ES-I3 (cell line): ENCODE measurements around the gene KLK12.

Experiments
- H3K36me3 ChIP-seq: 2 replicates; pipeline ENCODE4 v1.6.1; 2013; ENCODE audit warnings: mild to moderate bottlenecking, low read length, control low read depth, moderate library complexity; ENCODE audit not compliant: insufficient read depth
- H3K4me1 ChIP-seq: 2 replicates; pipeline ENCODE4 v1.6.1; 2013; ENCODE audit warnings: mild to moderate bottlenecking, control low read depth, low read length; ENCODE audit not compliant: insufficient read depth
- H3K9ac ChIP-seq: 2 replicates; pipeline ENCODE4 v1.6.1; 2013; ENCODE audit warnings: low read depth, mild to moderate bottlenecking, low read length, moderate library complexity
- H3K9me3 ChIP-seq: 2 replicates; pipeline ENCODE4 v1.6.1; 2013; ENCODE audit warnings: mild to moderate bottlenecking, low read length, moderate library complexity; ENCODE audit not compliant: control insufficient read depth, insufficient read depth

Gene KLK12, protein sequence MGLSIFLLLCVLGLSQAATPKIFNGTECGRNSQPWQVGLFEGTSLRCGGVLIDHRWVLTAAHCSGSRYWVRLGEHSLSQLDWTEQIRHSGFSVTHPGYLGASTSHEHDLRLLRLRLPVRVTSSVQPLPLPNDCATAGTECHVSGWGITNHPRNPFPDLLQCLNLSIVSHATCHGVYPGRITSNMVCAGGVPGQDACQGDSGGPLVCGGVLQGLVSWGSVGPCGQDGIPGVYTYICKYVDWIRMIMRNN

DNA sequence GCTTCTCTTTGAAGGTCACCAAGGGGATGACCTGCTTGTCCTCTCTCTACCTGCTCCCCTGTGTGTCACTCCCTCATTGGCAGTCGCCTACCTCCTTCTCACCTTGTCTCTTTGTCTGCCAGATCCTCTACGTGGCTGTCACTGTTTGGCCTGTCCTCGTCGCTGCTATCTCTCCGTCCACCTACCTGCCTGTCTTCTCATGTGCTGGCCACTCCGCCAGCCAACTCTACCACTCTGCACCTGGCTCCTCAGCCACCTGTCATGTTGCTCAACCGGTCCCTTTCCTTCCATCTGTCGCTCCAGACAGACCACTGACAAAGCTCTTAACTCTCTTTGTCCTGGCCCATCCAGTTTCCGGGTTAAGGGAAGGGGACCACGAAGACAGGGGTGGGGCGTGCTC, at the start of gene KLK12:
Gene KLK12 (minus strand): TSS at position 299 of the 400 bp plus-strand sequence. CDS start 381 bp downstream, outside the sequence.
- H3K9ac ChIP-seq = no peak within 1 kb of the TSS
- no peaks in the 10 kb centered on the region for H3K36me3 ChIP-seq
- H3K9me3 ChIP-seq = no peaks in the 10 kb centered on the region
- no peaks in the 10 kb centered on the region for H3K4me1 ChIP-seq

DNA sequence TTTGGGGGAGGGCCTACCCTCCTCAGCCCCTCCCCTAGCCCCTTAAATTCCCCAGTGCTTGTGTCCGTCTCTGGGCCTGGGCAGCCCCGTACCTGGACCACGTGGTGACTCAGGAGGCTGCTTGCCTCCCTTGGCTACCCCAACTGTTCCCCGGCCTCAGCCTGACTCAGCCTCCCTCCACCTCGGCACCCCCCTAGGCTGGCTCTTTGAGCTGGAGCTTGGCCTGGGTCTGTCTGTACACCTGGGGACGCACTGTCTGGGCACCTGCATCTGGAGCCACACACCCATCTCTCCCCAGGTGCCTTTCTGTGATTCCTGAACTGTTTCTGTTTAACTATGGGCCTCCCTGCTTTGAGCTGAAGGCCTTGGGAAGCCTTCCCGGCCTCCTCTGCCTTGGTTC, 49.7 kb upstream of the KLK12 start:
- Histone ChIP-seq H3K4me1 (no peaks in the 10 kb centered on the region), H3K9me3 (no peaks in the 10 kb centered on the region), H3K36me3 (no peaks in the 10 kb centered on the region), H3K9ac (no peak overlapping the region)

DNA sequence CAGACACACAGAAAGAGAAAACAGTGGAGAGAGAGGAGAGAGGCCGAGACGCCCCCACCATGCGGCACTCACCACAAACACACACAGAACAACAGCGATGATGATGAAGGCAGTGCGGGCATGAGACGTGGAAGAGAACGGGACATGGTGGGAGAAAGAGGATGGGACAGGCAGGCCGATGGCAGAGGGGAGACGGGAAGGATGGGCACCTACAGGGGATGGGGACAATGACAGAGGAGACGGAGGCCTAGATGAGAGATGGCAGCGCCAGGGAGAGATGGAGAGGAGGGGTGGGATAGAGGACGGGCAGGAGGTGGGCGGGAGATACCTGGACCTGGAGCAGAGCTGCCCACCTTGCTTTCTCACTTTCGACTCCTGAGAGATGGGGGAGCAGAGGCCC, 49.0 kb upstream of the KLK12 start:
- H3K9me3 ChIP-seq = no peaks in the 10 kb centered on the region
- no peaks in the 10 kb centered on the region for H3K4me1 ChIP-seq
- no peak overlapping the region for H3K9ac ChIP-seq
- no peaks in the 10 kb centered on the region for H3K36me3 ChIP-seq

DNA sequence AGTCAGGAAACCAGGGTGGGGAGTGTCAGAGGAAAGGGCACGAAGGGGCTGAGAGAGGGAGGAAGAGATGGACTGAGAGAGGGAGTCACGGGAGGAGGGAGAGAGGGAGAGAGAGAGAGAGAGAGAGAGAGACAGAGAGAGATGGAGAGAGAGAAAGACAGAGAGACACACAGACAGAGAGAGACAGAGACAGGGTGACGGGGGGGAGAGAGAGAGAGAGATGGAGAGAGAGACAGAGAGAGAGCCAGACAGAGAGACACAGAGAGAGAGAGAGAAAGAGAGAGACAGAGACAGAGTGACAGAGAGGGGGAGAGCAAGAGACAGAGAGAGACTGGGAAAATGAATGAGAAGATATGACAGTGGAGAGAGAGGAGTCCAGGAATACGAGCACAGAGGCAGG, 48.4 kb upstream of the KLK12 start:
- Histone ChIP-seq H3K9me3 (no peaks in the 10 kb centered on the region), H3K9ac (no peak overlapping the region), H3K36me3 (no peaks in the 10 kb centered on the region), H3K4me1 (no peaks in the 10 kb centered on the region)

DNA sequence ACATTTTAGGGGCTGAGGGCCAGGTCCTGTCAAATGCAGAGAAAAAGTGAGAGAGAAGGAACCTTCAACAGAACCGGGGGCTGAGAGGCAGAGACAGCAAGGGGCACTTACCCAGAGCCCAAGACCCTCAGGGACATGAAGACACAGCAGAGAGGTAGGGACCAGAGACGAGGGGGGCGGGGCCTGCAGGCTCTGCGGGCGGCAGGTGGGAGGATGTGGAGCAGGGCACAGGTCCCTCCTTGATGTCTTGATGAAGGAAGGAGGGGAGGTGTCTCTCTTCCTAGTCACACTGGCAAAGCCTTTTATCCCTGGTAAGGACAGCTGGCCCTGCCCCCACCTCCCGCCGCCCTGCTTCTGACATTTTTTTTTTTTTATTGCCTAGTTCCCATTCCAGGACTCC, 47.8 kb upstream of the KLK12 start, which contains the start of gene KLK14:
Gene KLK14 (minus strand): TSS at position 277 of the 400 bp plus-strand sequence. CDS start 273 bp downstream, at position 4.
- H3K9ac ChIP-seq = no peak within 1 kb of the TSS

DNA sequence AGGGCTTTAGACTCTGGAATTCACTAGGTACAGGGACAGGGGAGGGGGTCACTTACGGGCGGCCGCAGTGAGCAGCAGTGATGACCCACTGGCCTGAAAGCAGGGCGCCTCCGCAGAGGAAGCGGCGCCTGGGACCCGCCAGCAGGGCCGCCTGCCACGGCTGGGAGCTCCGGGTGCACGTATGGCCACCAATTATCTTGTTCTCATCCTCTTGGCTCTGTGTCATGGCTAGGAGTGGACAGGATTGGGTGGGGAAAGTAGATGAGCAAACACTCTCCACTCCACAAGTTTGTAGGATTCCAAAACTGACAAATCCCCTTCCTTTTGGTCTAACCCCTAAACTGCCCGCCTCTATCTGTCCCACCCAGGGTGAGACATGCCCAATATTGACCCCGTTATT, 46.7 kb upstream of the KLK12 start:
- H3K9ac ChIP-seq = no peak overlapping the region
- no peaks in the 10 kb centered on the region for H3K36me3 ChIP-seq
- no peaks in the 10 kb centered on the region for H3K4me1 ChIP-seq
- no peaks in the 10 kb centered on the region for H3K9me3 ChIP-seq

More for the DNA sequence above, 47.8 kb upstream of the KLK12 start, which contains the start of gene KLK14:
- Histone ChIP-seq H3K4me1 (no peaks in the 10 kb centered on the region), H3K9me3 (no peaks in the 10 kb centered on the region), H3K36me3 (no peaks in the 10 kb centered on the region)

DNA sequence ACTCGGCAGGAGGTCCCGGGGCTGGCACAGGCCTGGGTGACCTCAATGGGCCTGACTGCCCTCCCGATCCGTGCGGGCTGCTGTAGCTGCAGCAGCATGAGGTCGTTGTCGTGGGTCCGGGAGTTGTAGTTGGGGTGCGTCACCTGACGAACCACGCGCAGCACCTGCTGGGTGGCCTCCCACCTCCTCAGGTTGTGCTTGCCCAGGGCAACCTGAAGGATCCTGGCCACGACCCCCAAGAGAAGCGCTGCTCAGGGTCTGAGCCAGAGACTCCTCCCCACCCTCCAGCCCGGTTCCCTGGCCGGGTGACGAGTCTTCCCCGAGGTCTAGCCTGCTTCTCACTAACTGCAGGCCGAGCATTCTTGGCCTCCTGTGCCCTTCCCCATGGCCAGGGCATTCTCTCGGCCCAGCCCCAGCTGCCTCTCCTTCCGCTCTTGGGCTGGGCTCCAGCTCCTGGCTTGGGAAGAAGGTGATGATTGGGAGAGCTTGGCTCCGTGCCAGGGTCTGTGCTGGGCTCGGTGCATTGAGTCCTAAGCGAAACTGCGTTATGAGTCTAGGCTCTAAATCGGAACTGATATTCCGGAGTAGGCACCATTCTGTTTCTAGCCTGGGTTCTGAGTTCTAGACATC, 44.8 kb upstream of the KLK12 start:
- H3K9ac ChIP-seq = no peak overlapping the region
- H3K36me3 ChIP-seq = no peaks in the 10 kb centered on the region
- H3K4me1 ChIP-seq = no peaks in the 10 kb centered on the region
- no peaks in the 10 kb centered on the region for H3K9me3 ChIP-seq

DNA sequence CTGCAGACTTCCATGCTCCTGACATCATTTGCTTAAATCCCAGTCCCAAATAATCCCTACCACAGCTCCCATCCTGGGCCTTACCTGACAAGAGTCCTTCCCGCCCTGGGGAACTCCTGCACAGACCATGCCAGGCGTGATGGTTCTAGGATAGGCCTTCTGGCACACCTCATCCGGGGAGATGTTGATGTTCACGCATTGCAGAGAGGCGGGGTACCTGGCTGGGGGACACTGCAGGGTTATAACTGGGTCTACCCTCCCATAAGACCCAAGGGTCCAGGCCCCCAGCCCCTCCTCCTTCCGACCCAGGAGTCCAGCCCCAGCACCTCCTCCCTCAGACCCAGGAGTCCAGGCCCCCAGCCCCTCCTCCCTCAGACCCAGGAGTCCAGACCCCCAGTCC, 43.9 kb upstream of the KLK12 start:
- H3K36me3 ChIP-seq = no peaks in the 10 kb centered on the region
- no peaks in the 10 kb centered on the region for H3K4me1 ChIP-seq

DNA sequence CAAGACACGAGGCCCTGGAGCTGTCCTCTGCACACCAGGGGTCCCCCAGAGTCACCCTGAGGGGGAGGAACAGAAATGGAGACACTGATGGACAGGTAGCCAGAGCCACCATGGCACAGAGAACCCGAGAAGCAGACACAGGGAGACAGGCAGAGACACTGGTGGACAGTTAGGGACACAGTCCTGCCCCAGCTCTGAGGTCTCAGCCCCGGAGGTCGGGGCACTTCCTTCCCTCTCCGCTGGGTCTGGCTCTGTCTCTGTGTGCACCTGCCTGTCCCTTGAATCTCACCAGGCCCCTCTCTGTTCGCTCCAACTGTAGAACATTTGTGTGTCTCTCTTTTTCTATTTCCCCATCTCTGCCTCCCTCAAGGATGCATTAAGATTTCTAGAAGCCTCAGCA, 43.3 kb upstream of the KLK12 start:
- Histone ChIP-seq H3K4me1 (no peaks in the 10 kb centered on the region), H3K9me3 (no peaks in the 10 kb centered on the region), H3K36me3 (no peaks in the 10 kb centered on the region), H3K9ac (no peak overlapping the region)

More for the DNA sequence above, 43.9 kb upstream of the KLK12 start:
- Histone ChIP-seq H3K9me3 (no peaks in the 10 kb centered on the region), H3K9ac (no peak overlapping the region)

DNA sequence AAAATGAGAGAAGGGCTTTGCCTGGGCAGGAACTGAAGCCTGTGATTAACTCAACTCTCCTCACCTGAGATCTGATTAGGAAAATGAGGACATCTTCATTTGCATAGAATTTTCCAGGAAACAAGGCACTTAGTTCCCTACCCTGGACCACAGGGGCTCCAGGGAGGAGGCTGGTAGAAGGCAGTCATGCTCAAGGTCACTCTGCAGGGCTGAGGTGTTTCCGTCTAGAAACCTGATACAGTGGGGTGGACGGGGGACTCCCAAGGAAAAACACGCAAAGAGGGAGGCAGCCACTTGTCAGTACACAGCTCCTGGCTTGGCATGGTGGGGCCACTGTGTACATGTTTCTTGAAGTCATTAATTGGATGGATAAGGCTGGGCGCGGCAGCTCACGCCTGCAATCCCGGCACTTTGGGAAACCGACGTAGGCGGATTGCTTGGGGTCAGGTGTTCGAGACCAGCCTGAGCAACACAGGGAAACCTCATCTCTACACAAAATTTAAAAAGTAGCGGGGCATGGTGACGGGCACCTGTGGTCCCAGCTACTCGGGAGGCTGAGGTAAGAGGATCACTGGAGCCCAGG, 41.9 kb upstream of the KLK12 start:
- H3K9me3 ChIP-seq = no peaks in the 10 kb centered on the region
- H3K9ac ChIP-seq = no peak overlapping the region
- H3K4me1 ChIP-seq = no peaks in the 10 kb centered on the region
- H3K36me3 ChIP-seq = no peaks in the 10 kb centered on the region

DNA sequence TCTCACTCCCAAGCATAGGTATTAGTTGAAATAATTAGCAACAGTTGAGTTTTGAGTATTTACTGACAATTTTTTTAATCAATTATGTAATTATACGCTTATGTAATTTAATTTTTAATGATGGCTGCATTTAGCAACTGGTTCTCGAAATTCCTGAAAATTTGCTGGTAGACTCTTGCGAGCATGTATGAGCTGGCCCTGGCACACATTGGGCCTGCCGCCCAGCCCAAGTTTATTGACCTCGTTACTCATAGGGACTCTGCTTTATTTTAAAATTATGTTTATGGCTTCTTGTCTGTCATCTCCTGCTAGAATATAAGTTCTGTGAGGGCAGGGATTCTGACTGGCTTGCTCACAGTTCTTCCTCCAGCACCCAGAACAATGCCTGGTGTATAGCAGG, 41.2 kb upstream of the KLK12 start:
- no peaks in the 10 kb centered on the region for H3K4me1 ChIP-seq
- no peak overlapping the region for H3K9ac ChIP-seq
- H3K9me3 ChIP-seq = no peaks in the 10 kb centered on the region
- no peaks in the 10 kb centered on the region for H3K36me3 ChIP-seq

DNA sequence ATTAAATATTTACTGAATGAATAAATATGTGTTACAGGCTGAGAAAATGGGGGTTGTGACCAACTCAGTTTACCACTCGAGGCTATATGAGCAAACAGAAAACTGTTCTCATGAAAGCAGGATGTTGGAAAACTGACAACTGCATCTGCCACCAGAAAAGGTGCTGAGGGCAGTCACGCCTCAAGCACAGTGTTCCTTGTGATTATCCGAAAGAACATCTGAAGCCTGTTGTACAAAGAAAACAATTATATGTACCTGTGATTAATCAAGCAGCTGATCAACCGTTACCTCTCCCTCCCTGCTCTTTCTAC, 36.2 kb upstream of the KLK12 start:
- no peaks in the 10 kb centered on the region for H3K36me3 ChIP-seq

DNA sequence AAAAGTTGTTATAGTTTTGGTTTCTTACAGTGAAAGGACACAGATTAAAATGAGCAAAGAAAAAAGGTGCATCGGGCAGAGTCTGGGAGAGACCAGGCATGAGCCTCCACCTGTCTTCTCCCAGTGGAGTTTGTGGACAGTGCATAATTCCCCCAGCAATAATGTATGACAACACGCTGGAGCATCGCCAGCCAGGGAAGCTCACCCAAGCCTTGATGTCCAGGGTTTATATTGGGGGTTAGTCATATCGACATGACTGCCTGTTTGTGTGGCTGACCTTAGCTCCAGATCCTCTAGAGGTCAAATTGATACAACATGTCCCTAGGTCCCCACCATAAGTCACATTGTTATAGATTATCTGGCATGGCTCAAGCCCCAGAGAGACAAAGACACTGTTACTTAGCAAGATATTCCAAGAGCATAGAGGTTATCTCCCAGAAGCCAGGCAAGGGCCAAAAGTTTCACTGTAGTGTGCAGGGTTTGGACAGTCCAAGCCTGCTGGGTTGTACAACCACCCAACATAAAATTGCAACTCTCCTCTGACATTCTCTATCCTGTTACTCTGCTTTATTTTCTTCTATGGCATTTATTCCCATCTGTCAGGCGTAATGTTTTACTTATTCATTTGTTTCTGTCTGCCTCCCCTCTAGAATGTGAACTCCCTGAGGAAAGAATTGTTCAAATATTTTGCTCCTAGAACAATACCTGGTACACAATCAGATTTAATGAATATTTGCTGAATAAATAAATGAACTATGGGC, 35.7 kb upstream of the KLK12 start:
- Histone ChIP-seq H3K4me1 (peaks cover 6% of the 10 kb centered on the region; the same call in 1 of the 2 replicates), H3K9me3 (no peaks in the 10 kb centered on the region)

More for the DNA sequence above, 36.2 kb upstream of the KLK12 start:
- Histone ChIP-seq H3K9me3 (no peaks in the 10 kb centered on the region), H3K4me1 (peaks cover under 1% of the 10 kb centered on the region; the same call in 1 of the 2 replicates), H3K9ac (no peak overlapping the region)

DNA sequence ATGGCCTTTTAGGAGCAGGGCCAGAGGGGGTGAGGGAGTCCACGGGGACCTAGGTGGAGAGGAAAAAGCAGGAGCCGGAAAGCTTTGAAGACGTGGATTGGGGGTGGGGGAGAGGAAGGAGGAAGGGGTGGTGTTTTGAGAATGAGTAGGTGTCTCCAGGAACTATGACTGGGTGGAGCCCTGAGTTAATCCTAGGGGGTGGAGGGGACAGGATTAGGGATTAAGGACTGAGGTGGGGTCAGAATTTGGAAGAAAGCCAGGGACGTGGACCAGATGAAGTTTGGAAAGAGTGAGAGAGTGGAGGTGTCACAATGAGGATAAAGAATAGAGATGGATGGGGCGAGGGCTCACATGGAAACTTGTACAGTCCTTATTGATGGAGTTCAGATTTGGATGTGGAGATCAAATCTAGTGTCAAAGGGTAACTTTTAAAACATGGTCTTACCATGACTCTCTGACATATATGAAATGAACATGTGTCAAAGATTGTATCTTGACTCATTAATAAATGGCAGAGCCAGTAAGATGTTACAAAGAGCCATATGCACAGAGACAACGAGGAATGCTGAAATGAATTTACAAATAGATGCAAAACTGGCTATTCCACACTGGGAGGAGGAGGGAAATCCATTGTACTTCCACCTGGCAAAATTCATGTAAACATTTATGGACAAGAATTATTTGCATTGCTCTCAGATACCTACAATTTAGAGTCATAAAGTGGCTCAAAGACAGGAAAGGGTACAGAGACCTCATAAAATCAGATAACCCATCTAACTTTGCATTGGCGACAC, 31.8 kb upstream of the KLK12 start:
- Histone ChIP-seq H3K9me3 (no peaks in the 10 kb centered on the region), H3K4me1 (peaks cover 6% of the 10 kb centered on the region; the same call in 1 of the 2 replicates), H3K9ac (no peak overlapping the region), H3K36me3 (no peaks in the 10 kb centered on the region)

More for the DNA sequence above, 35.7 kb upstream of the KLK12 start:
- no peaks in the 10 kb centered on the region for H3K36me3 ChIP-seq
- H3K9ac ChIP-seq = no peak overlapping the region
